ENCODE measurements around the gene POFUT2.

The POFUT2 gene

DNA sequence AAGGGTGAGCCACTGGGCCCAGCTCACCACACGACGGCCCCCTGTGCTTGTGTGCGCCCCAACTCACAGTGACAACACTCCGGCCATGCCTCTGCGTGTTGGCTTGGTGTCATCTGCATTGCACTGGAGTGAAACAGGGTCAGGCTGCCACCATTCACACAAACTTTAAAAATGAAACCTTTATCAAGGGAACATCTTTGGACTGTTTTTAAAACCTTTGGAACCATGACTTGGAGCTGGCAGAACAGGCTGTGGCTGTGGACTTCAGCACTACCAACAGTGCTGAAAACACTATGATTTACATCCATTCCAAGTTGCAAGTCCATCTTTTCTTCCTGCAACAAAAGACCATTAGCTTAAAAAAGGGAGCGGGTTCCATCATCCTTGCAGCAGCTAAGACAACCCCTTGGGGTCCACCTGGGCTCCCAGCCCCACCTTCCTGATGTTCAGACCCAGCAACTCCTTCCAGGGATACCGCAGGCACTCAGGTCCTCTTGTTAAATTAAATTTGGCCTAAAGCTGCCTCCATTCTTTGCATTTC, 25.6 kb downstream of the POFUT2 start:
- no peak for DNase-seq (ENCODE audit: low spot score)

DNA sequence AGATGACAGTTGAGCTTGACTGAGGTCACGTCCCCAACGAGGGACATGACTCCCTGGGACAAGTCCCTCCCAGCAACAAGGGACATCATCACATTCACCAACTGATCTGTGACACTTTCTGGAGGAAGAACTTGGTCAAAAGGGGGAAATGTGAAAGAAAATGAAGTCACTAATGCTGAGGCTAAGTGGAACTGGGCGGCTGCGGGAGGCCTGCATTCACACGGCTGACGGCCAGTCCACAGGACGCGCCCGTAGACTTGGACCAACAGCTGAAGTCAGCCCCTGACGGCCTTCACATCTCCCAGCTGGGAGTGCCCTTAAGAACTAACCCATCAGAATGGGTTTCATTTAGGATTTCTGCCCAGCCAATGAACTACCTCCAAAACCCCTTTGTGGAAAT, 26.6 kb downstream of the POFUT2 start:
- DNase-seq (ENCODE audit: low spot score): peak; percentile 3

DNA sequence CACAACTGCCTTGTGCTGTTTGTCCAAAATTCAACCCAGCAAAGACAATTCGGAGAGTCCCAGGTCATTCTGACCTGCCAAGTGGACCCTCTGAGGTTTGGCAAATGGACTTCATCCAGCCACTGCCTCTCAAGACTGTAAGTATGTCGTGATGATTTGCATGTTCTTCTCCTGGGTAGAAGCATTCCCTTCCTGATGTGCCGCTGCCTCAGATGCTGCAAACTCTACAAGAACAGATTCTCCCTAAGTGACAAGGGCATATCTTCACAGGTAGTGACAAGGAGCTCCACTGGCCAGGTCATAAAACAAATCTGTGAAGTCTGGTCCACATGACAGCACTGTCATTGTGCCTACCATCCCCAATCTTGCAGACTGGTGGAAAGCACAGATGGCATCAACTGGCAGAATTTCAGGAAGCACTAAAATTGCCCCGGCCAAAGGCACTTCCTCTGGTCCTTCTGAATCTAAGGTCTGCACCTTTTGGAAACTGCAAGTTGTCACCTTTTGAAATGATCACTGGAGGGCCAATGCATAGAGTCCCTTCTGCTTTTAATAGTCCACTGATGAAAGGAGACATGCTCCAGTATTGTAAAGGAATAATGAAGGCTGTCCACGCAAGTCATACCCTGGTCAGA, 27.4 kb downstream of the POFUT2 start:
- DNase-seq (ENCODE audit: low spot score): peak; percentile 1

DNA sequence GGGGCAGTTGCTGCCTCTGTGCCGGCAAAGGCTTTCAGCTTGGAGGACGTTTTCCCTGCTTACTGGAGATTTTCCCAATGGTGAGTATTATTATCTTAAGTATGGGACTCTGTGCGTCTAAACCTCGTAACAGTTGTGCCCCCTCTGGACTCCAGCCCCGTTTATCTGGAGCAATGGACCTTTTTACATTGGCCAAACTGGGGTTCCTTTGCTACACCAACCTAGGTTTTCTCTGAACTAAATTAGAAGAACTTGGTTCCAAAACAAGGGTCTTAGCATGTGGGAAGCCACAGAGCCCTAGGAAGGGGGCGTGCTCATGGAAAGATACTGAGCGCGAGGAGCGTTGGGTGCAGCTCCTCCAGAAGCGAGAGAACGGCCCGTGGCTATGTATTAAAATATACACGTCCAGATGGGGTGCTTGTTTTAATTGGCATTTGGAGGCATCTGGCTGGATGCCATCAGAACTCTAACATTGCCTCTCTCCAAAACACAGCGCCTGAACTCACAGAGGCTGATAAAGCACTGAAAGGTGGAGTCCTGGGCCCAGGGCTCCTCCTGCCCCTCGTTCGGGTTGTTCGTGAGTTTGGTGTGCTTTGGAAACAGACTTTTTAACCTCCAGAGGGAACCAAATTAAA, 28.4 kb downstream of the POFUT2 start:
- DNase-seq (ENCODE audit: low spot score): peak; percentile 3

DNA sequence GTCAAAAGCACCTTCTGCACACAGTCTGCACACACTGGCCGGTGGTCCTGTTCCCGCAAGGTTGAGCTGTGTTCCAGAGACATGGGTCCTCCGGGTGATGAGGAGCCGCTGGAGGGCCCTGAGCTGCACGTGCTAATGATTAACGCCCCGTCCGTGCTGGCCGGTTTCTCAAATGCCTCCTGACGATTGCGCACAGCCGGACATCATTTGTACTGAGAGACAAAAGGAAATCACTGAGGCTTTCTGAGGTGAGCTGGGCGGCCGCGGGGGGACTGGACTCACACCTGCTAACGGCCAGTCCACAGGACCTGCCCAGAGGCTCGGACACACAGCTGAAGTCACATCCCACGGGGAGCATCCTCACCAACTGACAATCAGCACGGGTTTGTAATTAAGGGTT, 29.2 kb downstream of the POFUT2 start:
- DNase-seq (ENCODE audit: low spot score): peak; percentile 5

DNA sequence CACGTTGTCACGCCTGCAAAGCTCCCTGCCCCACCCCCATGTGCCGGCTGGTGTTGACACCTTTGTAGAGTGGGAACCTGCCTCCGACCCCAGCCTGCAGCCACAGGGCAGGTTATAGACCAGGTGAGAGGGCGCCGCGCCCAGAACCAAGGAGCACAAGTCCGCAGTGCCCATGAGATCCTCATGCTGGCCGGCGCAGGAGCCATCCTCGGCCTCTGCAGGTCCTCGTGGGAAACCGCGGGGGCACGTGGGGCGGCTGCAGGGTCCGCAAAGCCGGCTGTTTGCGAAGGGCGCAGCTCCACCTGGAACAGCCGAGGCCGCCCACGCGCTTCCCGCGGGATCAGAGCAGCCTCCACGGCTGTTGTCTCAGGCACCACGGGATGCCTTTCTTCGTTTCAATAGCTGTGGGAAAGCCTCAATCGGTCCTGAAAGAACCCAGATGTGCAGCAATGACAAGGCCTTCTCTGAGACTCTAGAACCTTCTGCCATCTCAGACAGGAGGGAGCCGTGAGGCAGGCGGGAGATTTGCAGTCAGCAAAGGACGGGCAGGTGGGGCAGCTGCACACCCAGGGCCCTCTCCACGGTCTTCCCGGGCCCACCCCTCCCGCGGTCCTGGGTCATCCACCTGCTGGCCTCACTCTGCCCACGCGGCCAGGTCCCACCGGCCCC, 29.9 kb downstream of the POFUT2 start:
- DNase-seq (ENCODE audit: low spot score): no peak

DNA sequence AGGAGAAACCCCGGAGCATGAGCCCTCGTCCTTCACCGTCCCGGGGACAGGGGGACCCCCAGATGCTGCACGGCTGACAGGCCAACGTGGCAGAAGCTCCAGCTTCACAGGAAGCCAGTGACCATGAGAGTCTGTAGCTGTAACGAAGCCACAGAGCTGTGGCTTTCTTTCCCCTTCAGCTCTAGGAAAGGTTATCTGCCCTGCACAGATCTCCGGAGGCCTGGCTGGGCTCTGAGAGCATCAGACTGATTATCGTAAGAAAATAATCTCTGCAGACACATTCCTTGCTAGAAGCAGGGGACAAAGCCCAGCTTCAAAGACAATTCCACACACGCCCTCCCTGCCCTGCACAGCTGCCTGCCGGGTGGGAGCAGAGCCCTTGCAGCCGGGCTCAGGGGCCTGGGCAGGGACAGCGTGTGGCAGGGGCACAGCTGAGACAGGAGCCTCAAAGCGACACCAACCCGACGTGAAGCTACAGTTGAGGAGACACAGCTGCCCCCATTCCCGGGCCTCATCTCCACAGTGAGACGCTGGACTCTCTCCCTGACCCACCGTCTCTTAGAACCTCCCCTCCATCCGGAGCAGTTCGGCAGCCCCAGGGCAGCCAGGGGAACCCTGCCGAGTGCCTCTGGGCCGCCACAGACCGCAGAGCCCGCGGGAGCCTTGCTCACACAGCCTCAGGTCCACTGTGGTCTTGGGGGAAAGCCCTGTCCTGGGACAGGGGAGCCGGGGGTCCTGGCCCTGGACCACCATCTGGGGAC, 30.6 kb downstream of the POFUT2 start:
- DNase-seq (ENCODE audit: low spot score): no peak

DNA sequence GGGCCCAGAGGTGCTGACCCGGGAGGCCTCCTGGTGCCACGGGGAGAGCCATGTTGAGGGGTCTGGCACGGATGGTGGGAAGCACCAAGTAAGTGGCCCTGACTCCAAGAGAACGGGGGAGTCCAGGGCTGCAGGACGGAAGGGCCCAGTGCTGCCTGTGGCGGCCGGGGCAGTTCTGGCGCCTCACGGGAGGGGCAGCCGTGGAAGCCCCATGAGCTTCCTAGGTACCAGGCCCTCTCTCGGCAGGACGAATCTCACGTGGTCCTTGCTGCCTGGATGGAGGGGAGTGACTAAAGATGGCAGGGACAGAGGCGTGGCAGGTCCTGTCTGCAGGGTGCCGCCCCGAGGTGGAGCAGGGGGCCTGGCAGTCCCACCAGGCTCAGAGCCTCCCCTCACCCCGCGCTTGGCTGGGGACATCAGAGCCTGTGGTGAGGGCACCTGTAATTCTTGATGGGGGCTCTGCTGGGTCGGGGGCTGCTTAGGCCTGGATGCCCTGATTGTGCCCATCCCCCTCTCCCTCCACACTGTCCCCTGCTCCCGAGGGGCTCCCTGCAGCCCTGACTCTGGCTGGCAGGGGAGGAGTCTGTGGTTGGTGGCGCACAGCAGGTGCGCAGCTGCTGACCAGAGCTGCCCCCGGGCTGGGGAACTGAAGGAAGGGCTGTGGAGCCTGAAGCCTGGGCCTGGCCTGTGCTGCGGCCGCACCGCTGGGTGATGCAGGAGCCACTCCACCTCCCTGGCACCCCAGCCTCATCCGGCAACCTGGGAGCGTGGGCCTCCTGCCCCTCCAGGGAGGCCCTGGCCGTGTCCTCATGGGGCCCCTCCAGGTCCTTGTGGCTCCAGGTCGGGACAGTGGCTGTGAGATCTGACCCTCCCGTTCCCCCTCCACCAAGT, 31.4 kb downstream of the POFUT2 start:
- no peak for DNase-seq (ENCODE audit: low spot score)

DNA sequence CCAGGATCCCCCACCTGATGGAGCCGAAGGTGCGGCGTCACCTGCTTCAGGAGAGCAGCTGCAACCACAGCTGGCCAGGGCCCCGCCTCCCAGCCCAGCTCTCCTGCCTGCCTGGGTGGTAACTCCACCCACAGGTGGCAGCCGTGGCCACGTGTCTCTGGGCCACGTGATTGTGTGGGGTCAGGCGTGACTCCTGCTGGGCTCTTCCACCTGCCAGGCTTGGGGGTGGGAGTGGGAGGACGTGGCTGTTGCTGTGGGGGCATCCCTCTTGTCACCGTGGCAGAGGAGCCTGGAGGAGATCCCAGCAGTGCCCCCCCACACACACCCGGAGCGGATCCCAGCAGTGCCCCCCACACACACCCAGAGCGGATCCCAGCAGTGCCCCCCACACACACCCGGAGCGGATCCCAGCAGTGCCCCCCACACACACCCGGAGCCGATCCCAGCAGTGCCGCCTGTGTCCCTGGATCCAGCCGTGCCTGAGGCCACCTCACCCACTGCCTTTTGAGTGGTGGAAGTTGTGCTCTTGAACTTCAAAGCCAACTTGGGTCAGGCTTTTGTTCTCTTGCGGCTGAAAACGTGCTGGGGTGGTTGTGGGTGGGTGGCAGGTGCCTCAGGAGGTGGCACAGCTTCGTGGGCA, 32.2 kb downstream of the POFUT2 start:
- DNase-seq (ENCODE audit: low spot score): peak; percentile 64

DNA sequence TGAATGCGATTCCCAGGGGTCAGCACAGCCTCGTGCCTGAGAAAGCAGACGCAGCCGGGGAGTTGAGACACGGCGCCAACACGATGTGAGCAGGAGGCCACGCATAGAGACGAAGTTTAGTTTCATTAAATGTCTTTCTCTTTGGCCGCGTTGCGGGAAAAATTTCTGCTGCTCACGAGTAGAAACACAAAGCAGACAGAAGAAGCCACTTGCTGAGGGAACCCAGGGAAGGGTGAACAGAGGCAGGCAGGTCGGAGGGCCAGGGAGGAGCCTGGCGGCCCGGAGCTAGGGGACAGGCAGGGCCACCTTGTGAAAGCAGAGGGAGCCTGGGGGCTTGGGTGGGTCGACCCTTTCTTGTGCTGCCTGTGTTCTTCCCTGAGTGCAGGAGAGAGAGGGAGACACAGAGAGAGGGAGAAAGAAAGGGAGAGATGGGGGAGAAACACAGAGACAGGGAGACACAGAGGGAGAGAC, 33.2 kb downstream of the POFUT2 start:
- no peak for DNase-seq (ENCODE audit: low spot score)

DNA sequence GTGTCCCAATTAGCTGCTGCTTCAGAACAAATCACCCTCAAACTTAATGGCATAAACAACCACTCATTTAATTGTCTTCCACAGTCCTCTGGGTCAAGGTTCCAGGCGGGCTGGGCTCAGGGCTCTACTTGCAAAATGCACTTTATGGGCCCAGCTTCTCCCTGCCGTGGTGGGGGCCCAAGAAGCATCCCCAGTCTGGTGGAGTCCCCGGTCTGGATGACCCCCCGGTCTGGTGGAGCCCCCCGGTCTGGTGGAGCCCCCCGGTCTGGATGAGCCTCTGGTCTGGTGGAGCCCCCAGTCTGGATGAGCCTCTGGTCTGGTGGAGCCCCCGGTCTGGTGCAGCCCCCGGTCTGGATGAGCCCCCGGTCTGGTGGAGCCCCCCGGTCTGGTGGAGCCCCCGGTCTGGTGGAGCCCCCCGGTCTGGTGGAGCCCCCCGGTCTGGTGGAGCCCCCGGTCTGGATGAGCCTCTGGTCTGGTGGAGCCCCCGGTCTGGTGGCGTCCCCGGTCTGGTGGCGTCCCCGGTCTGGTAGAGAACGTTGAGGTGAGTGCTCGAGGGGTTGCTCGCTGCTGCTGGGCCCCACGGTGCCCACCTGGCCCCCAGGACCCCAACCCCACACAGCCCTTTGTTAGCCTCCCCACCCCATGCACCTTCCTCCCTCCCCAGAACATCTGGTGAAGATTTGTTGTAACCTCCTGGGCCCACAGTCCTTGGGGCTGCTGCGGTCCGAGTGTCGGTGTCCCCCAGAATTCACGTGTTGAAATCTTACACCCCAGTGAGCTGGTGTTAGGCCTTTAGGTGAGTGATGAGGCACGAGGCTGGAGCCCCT, 33.8 kb downstream of the POFUT2 start:
- DNase-seq (ENCODE audit: low spot score): no peak

DNA sequence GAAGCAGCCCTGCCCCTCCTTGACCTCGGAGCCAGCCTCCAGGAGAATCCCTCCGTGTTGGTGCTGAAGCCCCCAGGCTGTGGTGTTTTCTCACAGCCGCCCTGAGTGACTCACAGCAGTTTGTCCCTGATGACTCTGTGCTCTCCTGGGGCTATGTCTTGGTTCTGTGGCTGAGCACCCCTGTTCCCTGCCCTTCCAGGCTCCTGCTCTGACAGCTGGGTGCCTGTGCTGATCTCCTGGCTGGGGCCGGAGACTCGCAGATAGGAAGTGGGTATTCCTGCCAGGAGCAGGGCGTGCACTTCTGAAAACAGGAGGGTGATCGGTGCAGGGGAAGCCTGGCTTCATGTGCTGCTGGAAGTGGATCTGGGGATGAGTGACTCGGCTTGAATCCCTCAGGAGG, 34.5 kb downstream of the POFUT2 start:
- no peak for DNase-seq (ENCODE audit: low spot score)

DNA sequence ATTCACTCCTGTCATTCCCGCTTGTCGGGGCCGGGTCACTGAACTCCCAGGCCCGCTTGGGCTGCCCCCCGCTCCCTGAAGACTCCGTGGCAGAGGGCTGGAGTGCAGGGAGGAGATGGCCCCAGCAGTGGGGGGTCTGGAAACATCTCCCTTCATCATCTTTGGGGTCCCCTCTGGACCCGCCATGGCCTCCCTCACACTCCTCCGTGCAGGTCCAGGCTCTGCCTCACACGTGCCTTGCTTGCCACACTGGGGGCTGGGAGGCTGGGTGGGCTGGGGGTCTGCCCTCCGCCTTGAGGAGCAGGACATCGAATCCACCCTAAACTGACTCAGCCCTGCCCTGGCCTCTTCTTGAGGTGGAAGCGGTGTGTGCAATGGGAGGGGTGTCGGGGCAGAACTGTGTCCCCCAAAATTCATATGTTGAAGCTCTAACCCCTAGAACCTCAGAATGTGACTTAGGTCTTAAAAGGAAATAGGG, 35.2 kb downstream of the POFUT2 start:
- DNase-seq (ENCODE audit: low spot score): no peak

DNA sequence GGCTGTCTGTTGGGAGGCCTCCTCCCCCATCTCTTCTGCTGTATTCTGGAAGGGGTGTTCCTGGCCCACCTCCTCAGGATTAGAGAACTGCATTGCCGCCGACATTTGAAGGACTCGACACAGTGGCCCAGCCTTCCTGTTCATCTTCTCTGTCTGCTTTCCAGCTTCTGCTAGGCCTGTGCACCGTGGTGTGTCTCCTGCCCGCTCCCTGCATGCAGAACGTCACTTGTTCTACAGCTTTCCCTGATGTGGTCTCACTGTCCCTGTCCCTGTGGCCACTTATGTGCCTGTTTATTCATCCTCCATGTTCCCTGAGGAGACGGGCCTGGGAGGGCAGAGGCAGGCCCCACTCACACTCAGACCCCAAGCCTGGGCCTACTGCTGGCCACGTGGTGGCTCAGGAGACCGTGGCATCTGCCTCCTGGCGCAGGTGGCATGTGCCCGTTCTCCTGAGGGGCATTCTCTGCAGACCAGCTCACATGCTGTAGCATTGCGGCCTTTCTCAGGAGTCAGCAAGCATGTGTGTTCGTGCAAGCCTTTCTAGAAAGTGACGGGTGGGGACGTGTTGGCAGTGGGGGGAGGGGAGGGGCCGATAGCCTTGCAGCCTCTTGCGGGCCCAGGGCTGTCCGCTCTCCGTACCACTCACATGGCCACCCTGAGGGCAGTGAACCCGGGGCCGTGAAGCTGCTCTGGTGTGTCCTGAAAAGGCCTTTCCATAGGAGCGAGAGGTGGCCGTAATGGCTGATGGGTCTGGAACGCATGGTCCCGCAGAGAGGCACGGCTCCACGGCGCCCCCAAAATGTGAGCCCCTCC, 35.9 kb downstream of the POFUT2 start:
- DNase-seq (ENCODE audit: low spot score): no peak

DNA sequence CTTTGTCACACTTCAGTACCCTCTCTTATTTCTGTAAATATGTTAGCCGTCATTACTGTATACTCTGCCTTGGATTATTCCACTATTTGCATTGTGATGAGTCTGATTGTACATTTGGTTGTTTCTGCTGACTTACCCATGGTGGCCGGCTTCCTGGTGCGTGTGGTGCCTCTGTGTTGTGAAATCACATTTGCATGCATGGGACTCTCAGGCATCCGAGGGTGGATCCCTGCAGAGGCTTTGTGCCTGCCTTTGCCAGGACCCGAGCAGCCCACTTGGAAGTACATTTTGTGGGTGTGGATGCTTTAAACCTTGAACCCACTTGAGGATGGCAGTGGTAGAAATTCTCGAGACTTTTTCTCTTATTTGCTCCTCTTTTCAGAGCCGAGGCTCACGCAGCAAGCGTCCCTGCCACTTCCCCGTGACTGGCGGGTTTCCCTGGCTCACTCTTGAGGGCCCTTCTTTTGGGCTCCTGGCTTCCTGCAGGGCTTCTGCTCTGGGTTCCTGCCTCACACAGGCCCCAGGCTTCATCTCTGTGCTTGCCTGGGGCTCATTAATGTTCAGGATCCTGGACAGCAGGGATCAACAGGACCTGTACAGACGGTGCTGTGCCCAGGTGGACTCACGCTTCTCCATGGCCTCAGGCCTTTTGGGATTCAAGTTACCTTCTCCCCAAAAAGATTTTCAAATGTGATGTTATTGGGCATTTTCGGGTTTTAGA, 36.6 kb downstream of the POFUT2 start:
- DNase-seq (ENCODE audit: low spot score): no peak

DNA sequence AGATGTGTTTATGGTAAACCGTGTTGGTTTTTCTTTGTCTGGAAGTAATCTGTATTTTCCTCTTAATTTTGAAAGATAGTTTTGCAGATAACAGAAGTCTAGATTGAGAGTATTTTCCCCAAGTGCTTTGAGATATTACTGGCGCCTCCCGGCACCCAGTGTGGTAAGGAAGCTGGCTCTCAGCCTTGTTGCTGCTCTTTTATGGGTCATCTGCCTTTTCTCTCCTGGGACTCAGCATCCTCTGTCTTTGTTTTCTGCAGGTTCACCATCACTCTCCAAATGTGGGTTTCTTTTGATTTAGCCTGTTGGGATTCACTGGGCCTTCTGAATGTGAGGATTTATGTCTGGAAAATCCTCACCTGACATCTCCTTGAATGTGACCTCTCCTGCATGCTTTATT, 37.4 kb downstream of the POFUT2 start:
- no peak for DNase-seq (ENCODE audit: low spot score)

DNA sequence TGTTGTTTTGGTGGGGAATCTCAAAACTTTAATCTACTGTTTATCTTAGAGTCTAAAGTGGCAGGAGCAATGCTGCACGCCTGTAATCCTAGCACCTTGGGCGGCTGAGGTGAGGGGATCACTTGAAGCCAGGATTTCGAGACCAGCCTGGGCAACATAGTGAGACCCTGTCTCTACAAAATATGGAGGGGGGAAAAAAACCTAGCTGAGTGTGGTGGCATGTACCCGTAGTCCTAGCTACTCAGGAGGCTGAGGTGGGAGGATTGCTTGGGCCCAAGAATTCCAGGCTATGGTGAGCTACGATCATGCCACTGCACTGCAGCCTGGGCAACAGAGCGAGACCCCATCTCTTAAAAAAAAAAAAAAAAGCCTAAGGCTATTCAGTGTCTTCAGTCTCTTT, 38.1 kb downstream of the POFUT2 start:
- no peak for DNase-seq (ENCODE audit: low spot score)

DNA sequence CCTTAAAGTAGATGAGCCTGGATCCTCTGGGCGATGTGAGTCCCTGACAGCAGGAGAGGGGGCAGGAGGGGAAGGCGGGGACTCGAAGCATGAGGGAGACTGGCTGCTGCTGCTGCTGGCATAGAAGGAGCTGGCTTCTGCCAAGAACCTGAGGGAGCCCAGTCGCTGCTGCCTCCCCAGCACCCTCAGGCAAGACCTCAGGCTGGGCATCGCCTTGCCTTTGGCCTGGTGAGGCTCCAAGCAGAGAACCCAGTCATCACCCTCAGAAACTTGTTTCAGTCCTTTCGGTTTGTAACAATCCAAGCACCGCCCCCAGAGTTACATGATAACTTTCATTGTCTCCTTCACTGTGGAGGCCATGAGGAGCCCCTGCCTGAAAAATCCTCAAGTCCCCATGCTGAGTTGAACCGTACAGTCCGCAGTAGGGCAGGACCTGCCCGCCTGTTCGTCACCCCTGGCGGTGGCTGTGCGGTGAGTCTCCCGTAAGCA, 38.8 kb downstream of the POFUT2 start:
- DNase-seq (ENCODE audit: low spot score): no peak
